Measurements from ENCODE around the gene DOCK2. TPM values are rescaled to one million over a fixed set of nuclear protein-coding genes. Genes with fewer than 3 reads are reported as not detected.
"Not testable (repeated sequence)": the region's sequence is repeated elsewhere in the genome, so short reads cannot be mapped to it uniquely, and the experiment has no call there.

The DOCK2 gene
- total RNA-seq, 1 donor from 2014 or later: 13.5 TPM

GRCh38 chr5:169756071-169756765 lies 119.1 kb downstream of the DOCK2 start:
- DNase-seq (ENCODE audit: low read depth): no peak

DNA sequence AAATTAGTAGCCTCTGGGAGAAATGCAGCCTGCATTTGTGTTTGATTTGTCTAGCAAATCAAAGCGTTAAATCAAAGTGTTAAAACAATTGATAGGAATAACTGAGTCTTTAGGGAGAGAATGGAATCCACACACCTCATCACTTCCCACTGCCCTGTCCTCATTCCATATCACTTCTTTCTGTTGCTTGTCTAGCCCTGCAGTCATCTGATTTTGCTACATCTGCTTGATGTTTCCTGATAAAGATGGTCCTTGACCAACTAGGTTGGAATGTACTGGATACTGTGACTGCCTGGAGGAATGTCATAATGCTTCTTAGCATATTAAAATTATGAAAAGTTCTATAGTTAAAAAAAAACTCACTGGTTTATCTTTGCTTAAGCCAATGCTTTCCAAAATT lies 119.9 kb downstream of the DOCK2 start:
- no peak for DNase-seq (ENCODE audit: low read depth)

- DNase-seq (ENCODE audit: low read depth): peak; percentile 32
Observed at GRCh38 chr5:169758886-169759285, 121.8 kb downstream of the DOCK2 start.

DNA sequence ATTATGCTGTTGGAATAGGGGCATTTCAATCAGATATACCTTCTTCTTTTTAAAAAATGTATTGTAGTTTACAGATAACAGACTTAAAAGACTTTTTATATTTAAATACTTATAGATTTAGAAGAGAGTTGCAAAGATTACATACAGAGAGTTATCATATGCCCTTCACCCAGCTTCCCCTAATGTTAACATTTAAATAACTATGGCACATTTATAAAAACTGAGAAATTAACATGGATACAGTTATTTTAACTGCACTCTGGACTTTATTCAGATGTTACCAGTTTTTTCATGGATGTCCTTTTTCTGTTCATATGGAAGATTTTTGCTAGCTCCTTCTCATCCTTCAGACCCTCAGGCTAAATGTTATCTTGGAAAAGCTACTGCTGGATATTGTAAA lies 123.2 kb downstream of the DOCK2 start:
- no peak for DNase-seq (ENCODE audit: low read depth)

GRCh38 chr5:169762338-169763095 lies 125.4 kb downstream of the DOCK2 start:
- peak; percentile 67 for DNase-seq (ENCODE audit: low read depth)

DNA sequence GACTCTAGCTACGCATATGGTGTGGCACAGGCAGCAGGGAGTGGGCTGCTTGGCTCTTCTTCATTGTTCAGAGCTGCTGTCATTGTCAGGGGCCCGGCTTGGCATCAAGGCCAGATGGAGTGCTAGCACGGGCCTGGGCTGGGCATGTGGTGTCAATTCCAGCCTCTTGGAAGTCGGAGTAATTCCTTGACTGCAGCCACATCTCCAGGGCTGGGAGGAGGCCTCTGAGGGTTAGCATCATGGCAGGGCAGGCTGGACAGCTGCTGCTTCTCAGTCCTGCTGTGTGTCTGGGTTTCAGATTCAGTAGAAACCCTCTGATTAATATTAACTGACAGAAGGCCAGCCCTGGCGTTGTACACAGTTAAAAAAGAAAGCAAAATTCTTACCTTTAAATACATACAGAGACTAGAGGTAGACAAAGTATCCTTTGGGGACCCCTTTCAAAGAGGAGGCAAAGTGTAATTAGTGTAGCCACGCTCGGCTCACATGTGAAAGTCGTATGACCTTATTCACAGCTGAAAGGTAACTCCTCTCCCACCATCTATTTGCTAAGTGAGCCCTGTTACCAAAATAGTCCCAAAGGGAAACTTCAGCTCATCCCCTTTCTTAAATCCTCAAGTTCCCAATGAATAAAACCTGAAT lies 126.4 kb downstream of the DOCK2 start:
- no peak for DNase-seq (ENCODE audit: low read depth)

DNA sequence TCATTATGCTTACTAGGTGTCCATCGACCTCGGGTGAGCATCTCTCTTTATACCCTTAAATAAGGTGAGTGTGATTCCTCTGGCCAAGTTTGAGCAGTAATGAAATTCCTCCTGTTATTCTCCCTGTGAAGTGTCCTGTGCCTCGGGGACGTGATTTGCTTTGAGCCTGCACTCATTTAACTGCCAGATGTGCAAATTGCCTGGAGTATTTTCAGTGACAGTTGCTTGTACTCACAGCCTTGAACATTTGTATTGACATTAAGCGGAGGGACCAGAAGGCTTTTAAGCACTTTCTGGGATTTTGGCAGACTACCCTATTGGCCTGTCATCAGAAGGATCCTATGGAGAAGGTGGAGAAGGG lies 126.9 kb downstream of the DOCK2 start:
- DNase-seq (ENCODE audit: low read depth): no peak

- DNase-seq (ENCODE audit: low read depth): peak; percentile 43
Observed at GRCh38 chr5:169765176-169765996, 128.3 kb downstream of the DOCK2 start.

DNA sequence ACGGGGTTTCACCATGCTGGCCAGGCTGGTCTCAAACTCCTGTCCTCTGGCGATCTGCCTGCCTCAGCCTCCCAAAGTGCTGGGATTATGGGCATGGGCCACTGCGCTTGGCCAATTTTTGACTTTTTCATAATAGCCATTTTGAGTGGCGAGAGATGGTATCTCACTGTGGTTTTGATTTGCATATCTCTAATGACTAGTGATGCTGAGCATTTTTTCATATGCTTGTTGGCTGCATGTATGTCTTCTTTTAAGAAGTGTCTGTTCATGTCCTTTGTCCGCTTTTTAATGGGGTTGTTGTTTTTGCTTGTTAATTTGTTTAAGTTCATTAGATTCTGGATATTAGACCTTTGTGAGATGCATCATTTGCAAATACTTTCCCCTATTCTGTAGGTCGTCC lies 129.9 kb downstream of the DOCK2 start:
- DNase-seq (ENCODE audit: low read depth): not testable (repeated sequence)

GRCh38 chr5:169767938-169768337 lies 130.9 kb downstream of the DOCK2 start:
- DNase-seq (ENCODE audit: low read depth): no peak

GRCh38 chr5:169768416-169768815 lies 131.3 kb downstream of the DOCK2 start:
- no peak for DNase-seq (ENCODE audit: low read depth)

DNA sequence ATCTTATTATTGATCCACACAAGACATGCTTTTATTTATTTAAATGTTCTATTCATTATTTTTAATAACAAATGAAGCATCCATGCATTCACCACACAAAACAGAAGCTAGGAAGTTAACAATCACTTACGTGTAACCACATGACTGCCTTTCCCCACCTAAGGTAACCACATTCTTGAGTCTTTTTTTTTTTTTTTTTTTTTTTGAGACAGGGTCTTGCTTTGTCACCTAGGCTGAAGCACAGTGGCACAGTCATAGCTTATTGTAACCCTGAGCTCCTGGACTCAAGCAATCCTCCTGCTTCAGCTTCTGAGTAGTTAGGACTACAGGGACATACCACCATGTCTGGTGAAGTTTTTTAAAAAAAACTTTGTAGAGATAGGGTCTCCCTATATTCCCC lies 133.0 kb downstream of the DOCK2 start:
- DNase-seq (ENCODE audit: low read depth): peak; percentile 52

GRCh38 chr5:169772256-169772655 lies 135.2 kb downstream of the DOCK2 start:
- DNase-seq (ENCODE audit: low read depth): peak; percentile 38

DNA sequence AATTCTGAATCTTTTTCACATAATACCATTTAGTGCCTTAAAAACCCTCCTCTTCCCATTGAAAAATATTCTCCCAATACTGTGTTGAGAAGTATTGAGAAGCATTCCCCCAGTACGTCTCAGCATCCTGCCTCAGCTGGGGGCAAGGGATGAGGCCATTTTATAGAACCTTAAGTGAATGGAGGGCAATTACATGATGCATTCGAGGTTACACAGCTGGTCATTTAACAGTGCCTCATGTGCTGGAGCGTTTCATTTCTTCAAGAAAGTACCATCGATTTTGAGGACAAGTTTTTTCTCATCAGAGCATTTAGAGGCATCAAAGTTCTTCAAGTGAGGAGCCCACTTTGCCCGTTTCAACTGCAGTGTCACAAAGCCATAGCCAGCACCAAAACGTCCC lies 135.6 kb downstream of the DOCK2 start:
- no peak for DNase-seq (ENCODE audit: low read depth)

DNA sequence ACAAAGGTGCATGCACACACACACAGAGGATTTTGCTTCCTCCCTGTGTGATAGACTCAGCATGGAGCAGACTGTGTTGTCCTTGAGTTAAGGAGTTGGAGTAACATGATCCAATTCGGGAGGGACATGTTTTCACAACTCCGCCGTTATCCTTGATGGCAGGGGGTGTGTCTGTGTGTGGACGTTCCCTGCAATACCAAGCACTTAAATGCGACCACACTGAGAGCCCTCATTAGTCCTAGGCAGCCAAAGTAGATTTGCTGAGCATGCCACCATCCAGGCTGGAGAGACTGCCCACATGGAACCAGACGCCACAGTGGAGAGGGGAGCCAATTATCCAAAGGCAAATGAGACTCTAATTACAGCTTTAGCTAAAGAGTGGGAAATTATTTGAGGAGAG lies 140.1 kb downstream of the DOCK2 start:
- no peak for DNase-seq (ENCODE audit: low read depth)

- DNase-seq (ENCODE audit: low read depth): no peak
Observed at GRCh38 chr5:169778622-169779596, 141.8 kb downstream of the DOCK2 start.

DNA sequence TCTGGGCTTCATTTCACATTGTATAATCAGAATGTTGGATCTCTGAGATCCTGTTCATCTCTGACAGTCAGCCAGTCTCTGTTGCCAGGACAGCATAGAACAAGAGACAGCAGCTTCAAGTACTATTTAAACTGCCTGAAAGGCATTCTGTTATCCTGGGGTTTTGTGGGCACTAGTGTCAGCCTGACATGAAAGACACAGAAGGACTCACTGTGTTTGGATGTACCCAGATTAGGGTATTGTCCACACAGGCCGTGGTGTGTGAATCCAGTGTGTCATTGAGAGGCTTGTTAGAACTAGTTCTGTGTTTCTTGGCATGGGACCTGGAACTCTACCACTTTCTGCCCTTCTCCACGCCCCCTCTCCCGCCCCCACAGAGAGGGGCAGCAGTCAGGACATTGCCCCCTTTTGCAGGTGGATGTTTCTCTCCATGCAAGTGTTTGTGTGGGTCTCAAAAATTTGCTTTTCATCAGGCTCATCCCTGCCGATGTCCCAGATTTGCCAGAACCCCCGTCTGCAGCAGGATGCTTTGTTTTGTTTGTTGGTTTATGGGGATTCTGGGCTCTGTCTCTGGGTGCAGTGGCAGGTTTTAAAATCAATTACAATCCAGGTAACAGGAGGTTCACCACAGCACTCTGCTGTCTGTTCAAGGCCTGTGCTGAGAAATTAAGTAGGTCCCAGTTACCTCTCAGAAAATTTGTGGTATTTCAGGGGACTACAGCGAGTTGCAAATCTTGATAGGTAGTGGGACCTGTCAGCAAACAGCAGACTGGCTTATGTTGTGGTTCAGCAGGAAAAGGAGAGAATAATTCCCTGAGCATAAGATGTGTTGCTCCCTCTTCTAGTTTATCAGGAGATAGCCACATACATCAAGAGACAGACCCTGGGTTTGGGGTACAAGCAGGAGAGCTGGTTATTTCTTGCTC lies 144.6 kb downstream of the DOCK2 start:
- no peak for DNase-seq (ENCODE audit: low read depth)

GRCh38 chr5:169785771-169786618 lies 148.9 kb downstream of the DOCK2 start:
- peak; percentile 92 for DNase-seq (ENCODE audit: low read depth)

GRCh38 chr5:169788168-169788567 lies 151.1 kb downstream of the DOCK2 start:
- DNase-seq (ENCODE audit: low read depth): peak; percentile 92

Measured in renal cortical epithelial cell (primary cell).